Measurements from ENCODE around the gene LMBR1. TPM values are rescaled to one million over a fixed set of nuclear protein-coding genes. Genes with fewer than 3 reads are reported as not detected.
"Not testable (repeated sequence)": the region's sequence is repeated elsewhere in the genome, so short reads cannot be mapped to it uniquely, and the experiment has no call there.

LMBR1 gene
- total RNA-seq, 6 experiments from 2014 or later, result 33.1 to 37.8 (median 36.1) TPM

DNA sequence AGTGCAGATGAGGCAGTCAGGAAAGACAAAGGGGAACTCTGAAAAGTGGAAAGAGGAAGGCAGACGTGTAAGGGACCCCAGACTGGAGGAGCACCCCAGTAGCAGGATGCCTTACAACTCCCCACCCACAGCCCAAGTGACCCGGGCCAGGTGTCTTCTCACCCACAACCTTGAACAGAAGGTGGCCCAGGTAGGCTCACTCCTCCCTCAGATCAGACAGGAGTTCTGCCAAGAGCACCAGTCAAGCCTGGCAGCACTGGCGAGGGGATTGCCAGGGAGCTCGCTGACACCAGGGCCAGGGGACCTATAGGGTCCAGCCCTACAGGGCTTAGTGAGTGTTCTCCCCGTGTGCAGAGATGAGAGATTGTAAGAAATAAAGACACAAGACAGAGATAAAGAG lies 27.1 kb upstream of the LMBR1 start:
- H3K27ac Mint-ChIP-seq, result no peak overlapping the region
- no peaks in the 10 kb centered on the region for H3K9me3 Mint-ChIP-seq
- no peak for DNase-seq
- no peaks in the 10 kb centered on the region for H3K4me1 Mint-ChIP-seq (ENCODE audit: low read depth)
- TF ChIP-seq, protein P1, sequence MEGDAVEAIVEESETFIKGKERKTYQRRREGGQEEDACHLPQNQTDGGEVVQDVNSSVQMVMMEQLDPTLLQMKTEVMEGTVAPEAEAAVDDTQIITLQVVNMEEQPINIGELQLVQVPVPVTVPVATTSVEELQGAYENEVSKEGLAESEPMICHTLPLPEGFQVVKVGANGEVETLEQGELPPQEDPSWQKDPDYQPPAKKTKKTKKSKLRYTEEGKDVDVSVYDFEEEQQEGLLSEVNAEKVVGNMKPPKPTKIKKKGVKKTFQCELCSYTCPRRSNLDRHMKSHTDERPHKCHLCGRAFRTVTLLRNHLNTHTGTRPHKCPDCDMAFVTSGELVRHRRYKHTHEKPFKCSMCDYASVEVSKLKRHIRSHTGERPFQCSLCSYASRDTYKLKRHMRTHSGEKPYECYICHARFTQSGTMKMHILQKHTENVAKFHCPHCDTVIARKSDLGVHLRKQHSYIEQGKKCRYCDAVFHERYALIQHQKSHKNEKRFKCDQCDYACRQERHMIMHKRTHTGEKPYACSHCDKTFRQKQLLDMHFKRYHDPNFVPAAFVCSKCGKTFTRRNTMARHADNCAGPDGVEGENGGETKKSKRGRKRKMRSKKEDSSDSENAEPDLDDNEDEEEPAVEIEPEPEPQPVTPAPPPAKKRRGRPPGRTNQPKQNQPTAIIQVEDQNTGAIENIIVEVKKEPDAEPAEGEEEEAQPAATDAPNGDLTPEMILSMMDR (IDR thresholded peaks at IDR 0.05), result no peak
- H3K36me3 Mint-ChIP-seq (ENCODE audit: low read depth), result no peaks in the 10 kb centered on the region
- no peak overlapping the region for H3K4me3 Mint-ChIP-seq
- peaks cover 16% of the 10 kb centered on the region for H3K27me3 Mint-ChIP-seq (ENCODE audit: insufficient read depth)

DNA sequence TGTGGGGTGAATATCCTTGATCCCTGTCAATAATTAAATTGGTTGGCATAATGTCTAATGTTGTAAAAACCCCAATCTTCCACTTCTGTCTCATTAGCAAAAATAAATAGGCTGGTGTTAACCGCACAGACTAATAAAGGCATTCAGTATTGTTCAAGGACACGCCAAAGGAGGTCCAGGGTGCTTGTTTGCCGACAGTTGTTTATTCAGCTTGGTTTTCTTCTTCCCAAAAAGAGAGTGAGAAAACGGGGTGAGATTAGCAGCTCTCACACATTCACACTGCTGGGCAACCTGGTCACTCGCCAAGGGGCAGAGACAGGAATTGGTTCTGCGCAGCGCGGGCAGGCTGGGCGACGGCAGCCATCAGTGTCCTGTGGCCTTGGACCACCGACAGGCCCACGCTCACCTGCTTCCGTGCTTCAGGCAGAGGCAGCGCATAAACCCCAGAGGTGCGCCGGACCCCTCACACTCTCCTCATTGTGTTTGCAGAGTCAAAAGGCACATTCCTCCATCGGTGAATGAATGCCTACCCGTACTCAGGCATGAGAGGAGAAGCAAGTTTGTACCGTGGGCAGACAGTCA lies 26.2 kb upstream of the LMBR1 start:
- TF ChIP-seq, protein P1 (IDR thresholded peaks at IDR 0.05), result no peak
- H3K4me3 Mint-ChIP-seq, result no peak overlapping the region

DNA sequence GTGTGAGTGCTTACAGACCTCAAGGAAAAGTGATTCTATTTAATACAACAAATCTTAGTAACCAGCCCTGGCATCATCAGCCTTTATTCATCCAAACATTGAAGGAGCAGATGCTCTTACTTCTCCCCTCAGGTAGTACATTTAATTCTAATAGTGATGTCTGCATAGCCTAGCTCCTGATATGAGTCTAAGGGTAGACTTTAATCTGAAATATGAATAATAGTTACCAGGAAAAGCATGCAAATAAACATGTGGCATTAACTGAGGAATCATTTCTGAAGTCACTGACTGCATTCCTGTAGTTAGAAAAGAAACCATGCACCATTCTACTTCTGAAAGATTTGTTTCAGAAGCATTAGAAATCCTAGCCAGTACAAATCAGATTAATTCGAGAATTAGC lies 25.7 kb upstream of the LMBR1 start:
- peaks cover 21% of the 10 kb centered on the region for H3K27me3 Mint-ChIP-seq (ENCODE audit: insufficient read depth)
- no peak overlapping the region for H3K27ac Mint-ChIP-seq
- H3K4me3 Mint-ChIP-seq, result no peak overlapping the region
- TF ChIP-seq, protein P1 (IDR thresholded peaks at IDR 0.05), result no peak
- no peak for DNase-seq
- H3K4me1 Mint-ChIP-seq (ENCODE audit: low read depth), result no peaks in the 10 kb centered on the region
- H3K36me3 Mint-ChIP-seq (ENCODE audit: low read depth), result no peaks in the 10 kb centered on the region
- no peaks in the 10 kb centered on the region for H3K9me3 Mint-ChIP-seq

More for the DNA sequence above, 26.2 kb upstream of the LMBR1 start:
- H3K27me3 Mint-ChIP-seq (ENCODE audit: insufficient read depth), result peaks cover 17% of the 10 kb centered on the region
- no peak for DNase-seq
- no peaks in the 10 kb centered on the region for H3K9me3 Mint-ChIP-seq
- H3K27ac Mint-ChIP-seq, result no peak overlapping the region
- no peaks in the 10 kb centered on the region for H3K36me3 Mint-ChIP-seq (ENCODE audit: low read depth)
- no peaks in the 10 kb centered on the region for H3K4me1 Mint-ChIP-seq (ENCODE audit: low read depth)

DNA sequence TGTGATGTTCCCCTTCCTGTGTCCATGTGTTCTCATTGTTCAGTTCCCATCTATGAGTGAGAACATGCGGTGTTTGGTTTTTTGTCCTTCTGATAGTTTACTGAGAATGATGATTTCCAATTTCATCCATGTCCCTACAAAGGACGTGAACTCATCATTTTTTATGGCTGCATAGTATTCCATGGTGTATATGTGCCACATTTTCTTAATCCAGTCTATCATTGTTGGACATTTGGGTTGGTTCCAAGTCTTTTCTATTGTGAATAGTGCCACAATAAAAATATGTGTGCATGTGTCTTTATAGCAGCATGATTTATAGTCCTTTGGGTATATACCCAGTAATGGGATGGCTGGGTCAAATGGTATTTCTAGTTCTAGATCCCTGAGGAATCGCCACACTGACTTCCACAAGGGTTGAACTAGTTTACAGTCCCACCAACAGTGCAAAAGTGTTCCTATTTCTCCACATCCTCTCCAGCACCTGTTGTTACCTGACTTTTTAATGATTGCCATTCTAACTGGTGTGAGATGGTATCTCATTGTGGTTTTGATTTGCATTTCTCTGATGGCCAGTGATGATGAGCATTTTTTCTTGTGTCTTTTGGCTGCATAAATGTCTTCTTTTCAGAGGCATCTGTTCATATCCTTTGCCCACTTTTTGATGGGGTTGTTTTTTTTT lies 16.7 kb upstream of the LMBR1 start:
- not testable (repeated sequence) for H3K36me3 Mint-ChIP-seq (ENCODE audit: low read depth); H3K4me3 Mint-ChIP-seq; H3K4me1 Mint-ChIP-seq (ENCODE audit: low read depth); H3K27ac Mint-ChIP-seq; H3K9me3 Mint-ChIP-seq; DNase-seq
- peaks cover 12% of the 10 kb centered on the region for H3K27me3 Mint-ChIP-seq (ENCODE audit: insufficient read depth)

DNA sequence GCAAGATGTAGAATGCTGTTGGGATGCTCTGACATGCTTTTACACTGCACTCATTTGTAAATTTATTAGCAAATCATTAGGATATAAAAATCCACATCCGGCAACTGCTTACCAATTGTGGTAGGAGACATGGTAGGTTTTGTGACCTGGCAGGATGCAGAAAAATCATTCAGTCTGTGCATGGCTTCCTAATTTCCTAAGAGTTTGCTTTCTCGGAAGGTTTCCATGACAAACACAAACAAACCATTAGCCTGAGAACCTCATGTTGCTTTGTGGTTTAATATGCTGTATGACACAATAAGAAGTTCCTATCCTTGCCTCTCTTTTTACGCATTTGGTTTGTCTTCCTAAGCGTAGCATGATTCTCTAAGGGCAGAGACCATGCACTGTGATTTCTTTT lies 14.7 kb upstream of the LMBR1 start:
- H3K27me3 Mint-ChIP-seq (ENCODE audit: insufficient read depth), result peaks cover 7% of the 10 kb centered on the region
- H3K4me1 Mint-ChIP-seq (ENCODE audit: low read depth), result peaks cover 13% of the 10 kb centered on the region
- no peaks in the 10 kb centered on the region for H3K9me3 Mint-ChIP-seq
- DNase-seq, result peak; percentile 81
- H3K36me3 Mint-ChIP-seq (ENCODE audit: low read depth), result no peaks in the 10 kb centered on the region
- TF ChIP-seq, protein P1 (IDR thresholded peaks at IDR 0.05), result no peak
- no peak overlapping the region; the same call in 1 of the 2 replicates for H3K27ac Mint-ChIP-seq
- no peak overlapping the region for H3K4me3 Mint-ChIP-seq

DNA sequence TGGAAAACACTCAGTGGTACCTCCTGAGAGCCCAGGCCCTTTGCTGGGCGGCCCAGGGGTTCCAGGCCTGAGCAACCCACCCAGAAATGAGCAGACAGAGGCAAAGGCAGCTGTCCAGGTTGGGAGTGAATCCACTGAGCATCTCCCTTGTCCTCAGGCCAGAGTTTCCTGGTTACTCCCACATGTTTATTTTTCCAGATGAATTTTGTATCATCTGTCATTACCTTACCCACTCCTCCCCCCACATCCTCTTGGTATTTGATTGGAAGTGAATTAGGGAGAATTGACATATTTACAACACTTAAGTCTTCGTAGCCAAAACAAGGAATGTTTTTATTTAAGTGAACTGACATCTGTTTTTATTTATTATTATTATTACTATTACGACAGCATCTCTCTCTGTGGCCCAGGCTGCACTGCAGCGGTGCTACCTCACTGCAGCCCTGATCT lies 13.2 kb upstream of the LMBR1 start:
- TF ChIP-seq, protein P1 (IDR thresholded peaks at IDR 0.05), result no peak
- H3K9me3 Mint-ChIP-seq, result no peaks in the 10 kb centered on the region
- no peaks in the 10 kb centered on the region for H3K36me3 Mint-ChIP-seq (ENCODE audit: low read depth)
- no peak overlapping the region for H3K27ac Mint-ChIP-seq
- no peak for DNase-seq
- peaks cover 13% of the 10 kb centered on the region for H3K4me1 Mint-ChIP-seq (ENCODE audit: low read depth)
- H3K4me3 Mint-ChIP-seq, result no peak overlapping the region
- peaks cover 2% of the 10 kb centered on the region for H3K27me3 Mint-ChIP-seq (ENCODE audit: insufficient read depth)
